Measurements from ENCODE around the gene CREB3L2.

Gene CREB3L2

GRCh38 chr7:138004936-138005335, 3.0 kb upstream of the CREB3L2 start:
- H3K27ac ChIP-seq, result no peak overlapping the region
- no peak for DNase-seq (ENCODE audit: low spot score)
- no peak overlapping the region for H3K4me3 ChIP-seq
- TF ChIP-seq, protein P1, sequence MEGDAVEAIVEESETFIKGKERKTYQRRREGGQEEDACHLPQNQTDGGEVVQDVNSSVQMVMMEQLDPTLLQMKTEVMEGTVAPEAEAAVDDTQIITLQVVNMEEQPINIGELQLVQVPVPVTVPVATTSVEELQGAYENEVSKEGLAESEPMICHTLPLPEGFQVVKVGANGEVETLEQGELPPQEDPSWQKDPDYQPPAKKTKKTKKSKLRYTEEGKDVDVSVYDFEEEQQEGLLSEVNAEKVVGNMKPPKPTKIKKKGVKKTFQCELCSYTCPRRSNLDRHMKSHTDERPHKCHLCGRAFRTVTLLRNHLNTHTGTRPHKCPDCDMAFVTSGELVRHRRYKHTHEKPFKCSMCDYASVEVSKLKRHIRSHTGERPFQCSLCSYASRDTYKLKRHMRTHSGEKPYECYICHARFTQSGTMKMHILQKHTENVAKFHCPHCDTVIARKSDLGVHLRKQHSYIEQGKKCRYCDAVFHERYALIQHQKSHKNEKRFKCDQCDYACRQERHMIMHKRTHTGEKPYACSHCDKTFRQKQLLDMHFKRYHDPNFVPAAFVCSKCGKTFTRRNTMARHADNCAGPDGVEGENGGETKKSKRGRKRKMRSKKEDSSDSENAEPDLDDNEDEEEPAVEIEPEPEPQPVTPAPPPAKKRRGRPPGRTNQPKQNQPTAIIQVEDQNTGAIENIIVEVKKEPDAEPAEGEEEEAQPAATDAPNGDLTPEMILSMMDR (IDR thresholded peaks at IDR 0.05), result no peak

GRCh38 chr7:138004046-138004445, 2.2 kb upstream of the CREB3L2 start:
- TF ChIP-seq, protein P1 (IDR thresholded peaks at IDR 0.05), result no peak
- no peak overlapping the region for H3K4me3 ChIP-seq
- no peak overlapping the region for H3K27ac ChIP-seq
- no peak for DNase-seq (ENCODE audit: low spot score)

GRCh38 chr7:138002828-138003189, 923 bp upstream of the CREB3L2 start:
- Histone ChIP-seq H3K4me3 (peak overlapping the region; percentile 43), H3K27ac (no peak overlapping the region)
- TF ChIP-seq, protein P1 (IDR thresholded peaks at IDR 0.05), result no peak
- DNase-seq (ENCODE audit: low spot score), result no peak

- peak; percentile 100 for DNase-seq (ENCODE audit: low spot score)
- TF ChIP-seq, protein P1 (IDR thresholded peaks at IDR 0.05), result peak; percentile 86
- peak overlapping the region; percentile 73 for H3K4me3 ChIP-seq
- peak overlapping the region; percentile 86 to 88 for H3K27ac ChIP-seq
These were observed 376 bp upstream of the CREB3L2 start for GRCh38 chr7:138002096-138002827.

GRCh38 chr7:138000081-138000701, 1.7 kb downstream of the CREB3L2 start:
- TF ChIP-seq, protein P1 (IDR thresholded peaks at IDR 0.05), result no peak
- DNase-seq (ENCODE audit: low spot score), result peak; percentile 91
- peak overlapping the region; percentile 86 to 88 for H3K27ac ChIP-seq
- peak overlapping the region; percentile 73 for H3K4me3 ChIP-seq

GRCh38 chr7:137999496-138000080, 2.3 kb downstream of the CREB3L2 start:
- TF ChIP-seq, protein P1 (IDR thresholded peaks at IDR 0.05), result no peak
- Histone ChIP-seq H3K4me3 (peak overlapping the region; percentile 73), H3K27ac (peak overlapping the region; percentile 86 to 88)
- no peak for DNase-seq (ENCODE audit: low spot score)
